Measurements from ENCODE around the gene CLASP2. TPM values are rescaled to one million over a fixed set of nuclear protein-coding genes. Genes with fewer than 3 reads are reported as not detected.

CLASP2 gene
- total RNA-seq, 1 experiment from 2014 or later, result 36.5 TPM

DNA sequence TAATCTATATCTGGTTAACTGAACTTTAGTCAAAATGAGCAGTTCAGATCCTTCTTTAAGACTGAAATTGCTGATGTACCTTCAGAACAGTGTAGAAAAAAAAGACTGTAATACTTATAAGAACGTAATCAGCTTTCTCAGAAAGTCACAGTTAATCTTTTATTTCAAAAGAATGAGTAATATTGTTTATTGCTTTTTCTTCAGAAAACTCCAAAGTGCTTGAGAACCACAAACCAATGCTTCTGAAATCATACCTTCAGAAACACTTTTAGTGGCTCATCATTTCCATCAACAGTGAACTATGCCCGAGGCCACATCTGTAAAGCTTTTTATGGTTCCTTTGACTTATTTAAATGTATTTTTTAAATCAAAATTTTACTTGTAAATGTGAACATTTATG lies 33.3 kb upstream of the CLASP2 start:
- no peak overlapping the region for H2AFZ ChIP-seq
- no peak overlapping the region for H3K4me2 ChIP-seq
- TF ChIP-seq, protein P1, sequence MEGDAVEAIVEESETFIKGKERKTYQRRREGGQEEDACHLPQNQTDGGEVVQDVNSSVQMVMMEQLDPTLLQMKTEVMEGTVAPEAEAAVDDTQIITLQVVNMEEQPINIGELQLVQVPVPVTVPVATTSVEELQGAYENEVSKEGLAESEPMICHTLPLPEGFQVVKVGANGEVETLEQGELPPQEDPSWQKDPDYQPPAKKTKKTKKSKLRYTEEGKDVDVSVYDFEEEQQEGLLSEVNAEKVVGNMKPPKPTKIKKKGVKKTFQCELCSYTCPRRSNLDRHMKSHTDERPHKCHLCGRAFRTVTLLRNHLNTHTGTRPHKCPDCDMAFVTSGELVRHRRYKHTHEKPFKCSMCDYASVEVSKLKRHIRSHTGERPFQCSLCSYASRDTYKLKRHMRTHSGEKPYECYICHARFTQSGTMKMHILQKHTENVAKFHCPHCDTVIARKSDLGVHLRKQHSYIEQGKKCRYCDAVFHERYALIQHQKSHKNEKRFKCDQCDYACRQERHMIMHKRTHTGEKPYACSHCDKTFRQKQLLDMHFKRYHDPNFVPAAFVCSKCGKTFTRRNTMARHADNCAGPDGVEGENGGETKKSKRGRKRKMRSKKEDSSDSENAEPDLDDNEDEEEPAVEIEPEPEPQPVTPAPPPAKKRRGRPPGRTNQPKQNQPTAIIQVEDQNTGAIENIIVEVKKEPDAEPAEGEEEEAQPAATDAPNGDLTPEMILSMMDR (conservative IDR thresholded peaks at IDR 0.05), result no peak
- TF ChIP-seq EZH2 (IDR thresholded peaks at IDR 0.05; ENCODE audit: low read depth), result no peak
- no peak overlapping the region for H3K27ac ChIP-seq
- peaks cover 3% of the 10 kb centered on the region; the same call in 1 of the 2 replicates for H3K9me3 ChIP-seq (ENCODE audit: insufficient read depth, low read depth)
- POLR2A ChIA-PET (ENCODE audit: unreplicated experiment), result no interaction called here
- no peaks in the 10 kb centered on the region for H3K4me1 ChIP-seq (replicated peaks; ENCODE audit: insufficient read depth)
- no peak overlapping the region for H3K4me3 ChIP-seq
- intact Hi-C loops (cut with micrococcal nuclease; ENCODE audit: unreplicated experiment), result no loop called here
- H3K79me2 ChIP-seq (ENCODE audit: low read depth), result no peaks in the 10 kb centered on the region
- H3K9me2 ChIP-seq (ENCODE audit: insufficient read depth), result no peaks in the 10 kb centered on the region
- CTCF ChIA-PET, result no interaction called here
- no peaks in the 10 kb centered on the region for H3K27me3 ChIP-seq (ENCODE audit: insufficient read depth, low read depth)
- no peak for DNase-seq
- no TSS peak for BruUV-seq (replicated peaks)
- no peaks in the 10 kb centered on the region for H3K36me3 ChIP-seq (ENCODE audit: low read depth)
- H3F3A ChIP-seq (ENCODE audit: insufficient read depth, low read depth), result no peaks in the 10 kb centered on the region
- no peaks in the 10 kb centered on the region for H4K20me1 ChIP-seq (ENCODE audit: insufficient read depth)

DNA sequence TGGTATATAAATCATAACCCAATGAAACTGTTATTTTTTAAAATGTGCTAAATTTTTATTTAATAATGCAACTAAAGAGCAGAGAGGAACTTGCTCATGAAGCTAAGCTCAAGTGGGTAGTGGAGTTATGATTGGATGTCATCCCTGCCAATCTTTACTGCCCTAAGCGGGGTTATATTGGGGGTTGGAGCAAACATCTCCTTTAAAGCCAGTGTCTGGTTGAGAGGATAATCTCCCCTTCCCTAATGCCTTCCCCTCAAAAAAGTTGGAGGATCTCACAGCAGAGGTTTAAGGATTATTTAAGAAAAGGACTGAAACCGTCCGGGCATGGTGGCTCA lies 32.1 kb upstream of the CLASP2 start:
- H4K20me1 ChIP-seq (ENCODE audit: insufficient read depth), result no peaks in the 10 kb centered on the region
- DNase-seq, result no peak
- no peaks in the 10 kb centered on the region for H3K4me1 ChIP-seq (replicated peaks; ENCODE audit: insufficient read depth)
- H3K27me3 ChIP-seq (ENCODE audit: insufficient read depth, low read depth), result no peaks in the 10 kb centered on the region
- peaks cover 3% of the 10 kb centered on the region; the same call in 1 of the 2 replicates for H3K9me3 ChIP-seq (ENCODE audit: insufficient read depth, low read depth)
- no peaks in the 10 kb centered on the region for H3K36me3 ChIP-seq (ENCODE audit: low read depth)
- no peaks in the 10 kb centered on the region for H3K79me2 ChIP-seq (ENCODE audit: low read depth)
- no peaks in the 10 kb centered on the region for H3K9me2 ChIP-seq (ENCODE audit: insufficient read depth)
- H3K27ac ChIP-seq, result no peak overlapping the region
- H3K4me3 ChIP-seq, result no peak overlapping the region
- no TSS peak for BruUV-seq (replicated peaks)
- H3F3A ChIP-seq (ENCODE audit: insufficient read depth, low read depth), result no peaks in the 10 kb centered on the region
- CTCF ChIA-PET, result no interaction called here
- H2AFZ ChIP-seq, result no peak overlapping the region
- no peak for TF ChIP-seq EZH2 (IDR thresholded peaks at IDR 0.05; ENCODE audit: low read depth)
- TF ChIP-seq, protein P1 (conservative IDR thresholded peaks at IDR 0.05), result no peak
- no peak overlapping the region for H3K4me2 ChIP-seq
- intact Hi-C loops (cut with micrococcal nuclease; ENCODE audit: unreplicated experiment), result no loop called here
- POLR2A ChIA-PET (ENCODE audit: unreplicated experiment), result no interaction called here

DNA sequence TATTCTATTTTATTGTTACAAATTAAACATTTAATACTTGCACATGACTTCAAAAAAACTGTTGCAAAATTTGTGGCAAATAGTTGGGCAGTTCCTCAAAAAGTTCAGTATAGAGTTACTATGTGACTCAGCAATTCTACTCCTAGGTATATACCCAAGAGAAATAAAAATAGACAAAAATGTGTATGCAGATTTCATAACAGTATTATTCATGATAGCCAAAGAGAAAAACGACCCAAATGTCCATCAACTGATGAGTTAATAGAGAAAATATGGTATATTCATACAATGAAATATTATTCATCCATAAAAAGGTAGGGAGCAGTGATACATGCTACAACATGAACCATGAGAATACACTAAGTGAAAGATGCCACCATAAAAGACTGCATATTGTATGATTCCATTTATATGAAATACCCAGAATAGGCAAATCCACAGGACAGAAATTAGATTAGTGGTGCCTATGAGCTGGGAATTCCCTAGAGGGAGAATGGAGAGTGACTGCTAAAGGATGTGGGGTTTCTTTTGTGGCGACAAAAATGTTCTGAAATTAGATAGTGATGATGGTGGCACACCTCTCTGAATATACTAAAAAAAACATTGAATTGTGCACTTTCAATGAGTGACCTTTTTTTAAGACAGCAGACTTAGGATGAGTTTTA lies 31.6 kb upstream of the CLASP2 start:
- Histone ChIP-seq H3K36me3 (ENCODE audit: low read depth) (no peaks in the 10 kb centered on the region), H3F3A (ENCODE audit: insufficient read depth, low read depth) (no peaks in the 10 kb centered on the region), H3K4me2 (no peak overlapping the region), H3K9me3 (ENCODE audit: insufficient read depth, low read depth) (peaks cover 3% of the 10 kb centered on the region; the same call in 1 of the 2 replicates), H4K20me1 (ENCODE audit: insufficient read depth) (no peaks in the 10 kb centered on the region), H3K4me1 (replicated peaks; ENCODE audit: insufficient read depth) (no peaks in the 10 kb centered on the region), H3K79me2 (ENCODE audit: low read depth) (no peaks in the 10 kb centered on the region), H3K4me3 (no peak overlapping the region), H3K9me2 (ENCODE audit: insufficient read depth) (no peaks in the 10 kb centered on the region), H3K27me3 (ENCODE audit: insufficient read depth, low read depth) (no peaks in the 10 kb centered on the region), H2AFZ (no peak overlapping the region), H3K27ac (no peak overlapping the region)
- DNase-seq, result no peak
- CTCF ChIA-PET, result no interaction called here
- no TSS peak for BruUV-seq (replicated peaks)
- intact Hi-C loops (cut with micrococcal nuclease; ENCODE audit: unreplicated experiment), result no loop called here
- TF ChIP-seq, protein P1 (conservative IDR thresholded peaks at IDR 0.05), result no peak
- no peak for TF ChIP-seq EZH2 (IDR thresholded peaks at IDR 0.05; ENCODE audit: low read depth)
- POLR2A ChIA-PET (ENCODE audit: unreplicated experiment), result no interaction called here
